Keratinocyte (primary cell): ENCODE data around the gene TRAK2.

Experiments
- CTCF ChIP-seq, 3 experiments: IDR thresholded peaks in 1 of 3; conservative IDR thresholded peaks in 1 of 3; optimal IDR thresholded peaks in 1 of 3; 2 replicates in 2 of 3; 3 replicates in 1 of 3; pipeline versions ENCODE3 to v1.5.1; 2011; ENCODE audit warnings: low read length in 3 of 3, mild to moderate bottlenecking in 3 of 3, moderate library complexity in 2 of 3, control low read depth in 1 of 3, inconsistent platforms in 1 of 3; ENCODE audit not compliant: insufficient read depth in 2 of 3; ENCODE audit errors: extremely low read depth in 1 of 3
- EZH2 ChIP-seq: IDR thresholded peaks from one replicate; pipeline ENCODE4 v1.6.1; 2012; ENCODE audit warnings: inconsistent platforms, mild to moderate bottlenecking, low read length, moderate library complexity

DNA sequence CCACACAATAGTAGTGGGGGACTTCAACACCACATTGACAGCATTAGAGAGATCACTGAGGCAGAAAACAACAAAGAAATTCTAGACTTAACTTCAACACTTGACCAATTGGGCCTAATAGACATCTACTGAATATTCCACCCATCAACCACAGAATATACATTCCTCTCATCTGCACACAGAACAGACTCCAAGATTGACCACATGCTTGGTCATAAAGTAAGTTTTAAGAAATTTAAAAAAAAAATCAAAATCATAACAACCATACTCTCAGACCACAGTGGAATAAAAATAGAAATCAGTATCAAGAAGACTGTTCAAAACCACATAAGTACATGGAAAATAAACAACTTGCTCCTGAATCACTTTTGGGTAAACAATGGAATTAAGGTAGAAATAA, 85.1 kb downstream of the TRAK2 start:
- TF ChIP-seq CTCF (optimal IDR thresholded peaks at IDR 0.05 in 1 of 3, IDR thresholded peaks at IDR 0.05 in 1 of 3, conservative IDR thresholded peaks at IDR 0.05 in 1 of 3; ENCODE audit: extremely low read depth in 1 of 3, insufficient read depth in 2 of 3, low read length in 3 of 3) (no peak), EZH2 (no peak)
